ENCODE results near the gene PSMD3.

Gene PSMD3

GRCh38 chr17:39962642-39963220, 17.9 kb upstream of the PSMD3 start, which contains the start of gene GSDMA:
Gene GSDMA (plus strand): TSS chr17:39963004. CDS start chr17:39965688, 2,684 bp downstream.
- DNase-seq: no peak

GRCh38 chr17:39963829-39964228, 16.8 kb upstream of the PSMD3 start:
- DNase-seq: no peak

GRCh38 chr17:39965017-39965699, 15.4 kb upstream of the PSMD3 start:
- DNase-seq: no peak

- DNase-seq: no peak
These were observed 13.8 kb upstream of the PSMD3 start for GRCh38 chr17:39966771-39967170.

GRCh38 chr17:39968761-39969160, 11.8 kb upstream of the PSMD3 start:
- DNase-seq: no peak

GRCh38 chr17:39969375-39969774, 11.2 kb upstream of the PSMD3 start:
- DNase-seq: peak; percentile 62

DNA sequence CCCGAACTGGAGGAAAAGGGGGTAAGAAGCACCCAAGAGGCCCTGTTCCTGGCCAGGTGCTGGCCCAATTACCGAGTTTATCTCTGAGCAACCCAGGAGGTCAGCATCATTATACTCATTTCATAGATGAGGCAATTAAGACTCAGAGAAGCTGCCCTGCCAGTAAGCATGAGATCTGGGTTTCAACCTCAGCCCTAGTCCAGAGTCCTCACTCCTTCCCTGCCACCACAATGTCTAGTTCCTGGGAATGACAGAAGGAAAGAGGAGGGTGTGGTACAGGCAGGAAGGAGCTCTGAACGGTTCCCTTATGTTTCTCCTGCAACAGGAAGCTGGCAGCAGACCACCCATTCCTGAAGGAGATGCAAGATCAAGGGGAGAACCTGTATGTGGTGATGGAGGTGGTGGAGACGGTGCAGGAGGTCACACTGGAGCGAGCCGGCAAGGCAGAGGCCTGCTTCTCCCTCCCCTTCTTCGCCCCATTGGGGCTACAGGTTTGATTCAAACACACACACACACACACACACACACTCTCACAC, 10.4 kb upstream of the PSMD3 start:
- DNase-seq: no peak

- DNase-seq: no peak
These were observed 9.5 kb upstream of the PSMD3 start for GRCh38 chr17:39971076-39971603.

DNA sequence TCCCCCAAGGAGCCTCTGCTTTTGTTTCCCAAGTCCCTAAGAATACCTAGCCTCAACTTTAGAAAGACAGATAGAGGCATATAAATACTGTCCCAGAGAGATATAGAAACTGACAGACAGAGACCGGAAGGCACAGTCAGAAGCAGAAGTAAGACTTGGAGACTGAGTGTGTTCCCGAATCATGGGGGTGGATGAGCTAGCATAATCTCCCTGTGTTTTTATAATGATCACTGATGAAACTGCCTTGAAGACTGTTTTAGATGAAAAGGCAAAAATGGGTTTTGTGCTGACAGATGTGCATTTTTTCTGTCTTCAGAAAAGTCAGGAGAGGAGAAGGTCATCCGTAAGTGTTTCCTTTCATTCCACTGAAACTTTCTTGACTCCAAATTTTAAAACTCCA, 8.3 kb upstream of the PSMD3 start:
- DNase-seq: peak; percentile 86

DNA sequence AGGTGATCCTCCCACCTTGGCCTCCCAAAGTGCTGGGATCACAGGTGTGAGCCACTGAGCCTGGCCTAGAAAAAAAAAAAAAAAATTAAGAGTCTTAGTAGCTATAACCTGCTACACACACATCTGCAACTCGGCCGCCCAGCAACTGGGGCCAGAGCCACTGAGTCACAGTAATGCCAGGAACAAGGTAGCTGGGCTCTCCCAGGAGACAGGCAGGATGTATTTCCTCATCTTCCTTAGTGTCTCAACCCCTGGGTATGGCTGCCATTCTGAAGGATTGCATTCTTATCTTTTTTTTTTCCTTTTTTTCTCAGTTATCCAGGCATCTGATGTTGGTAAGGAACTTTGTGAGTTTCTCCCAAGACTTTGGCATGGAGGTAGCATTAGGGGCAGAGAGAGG, 7.1 kb upstream of the PSMD3 start:
- no peak for DNase-seq

GRCh38 chr17:39974433-39974832, 6.2 kb upstream of the PSMD3 start:
- no peak for DNase-seq

DNA sequence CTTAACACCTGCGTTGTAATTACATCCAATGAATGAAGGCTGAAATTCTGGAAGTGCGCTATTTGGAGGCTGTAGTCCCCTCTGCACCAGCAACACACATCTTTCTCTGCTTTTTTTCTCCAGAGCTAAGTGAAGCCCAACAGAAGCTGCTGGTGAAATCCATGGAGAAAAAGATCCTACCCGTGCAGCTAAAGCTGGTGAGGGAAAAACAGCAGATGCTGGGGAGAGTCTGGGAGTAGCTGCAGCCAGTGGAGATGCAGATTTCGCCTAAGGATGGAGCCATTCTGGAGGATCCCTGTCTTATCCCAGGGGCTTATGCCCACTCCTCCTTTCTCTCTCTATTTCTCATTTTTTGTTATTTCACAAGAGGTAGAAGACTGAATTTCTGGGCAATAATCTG, 4.8 kb upstream of the PSMD3 start:
- DNase-seq: no peak

DNA sequence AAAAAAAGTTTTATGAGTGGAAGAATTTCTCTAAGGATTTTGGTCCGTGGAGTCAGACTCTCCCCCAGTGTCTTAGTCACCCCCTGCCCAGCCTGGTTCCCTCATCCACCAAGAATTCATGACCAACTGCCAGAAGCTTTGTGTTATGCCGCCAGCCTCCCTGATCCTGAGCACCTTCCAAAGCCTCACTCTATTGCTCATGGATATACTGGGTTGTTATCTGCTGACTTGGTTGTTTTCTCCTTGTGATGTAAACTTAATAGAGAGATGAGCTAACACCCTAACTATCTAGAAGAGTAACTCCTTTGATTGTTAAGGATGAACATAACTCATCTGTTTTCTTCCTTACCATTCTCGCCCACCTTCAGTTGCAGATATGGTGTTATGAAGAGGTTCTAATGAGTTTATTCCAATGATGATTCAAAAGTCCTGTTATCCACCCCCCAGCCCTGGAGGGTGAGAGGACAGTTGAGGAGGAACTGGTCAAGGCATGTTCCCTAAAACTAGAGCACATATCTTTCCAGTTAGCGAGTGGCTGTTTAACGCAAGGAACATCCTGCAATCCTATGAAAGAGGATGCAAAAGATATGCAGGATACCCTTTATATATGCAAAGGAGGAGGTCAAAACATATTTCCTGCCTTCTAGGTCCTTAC, 1.5 kb upstream of the PSMD3 start:
- peak; percentile 24 for DNase-seq

- no peak for DNase-seq
These were observed 685 bp upstream of the PSMD3 start for GRCh38 chr17:39979893-39980350.

- no peak for DNase-seq
These were observed 667 bp downstream of the PSMD3 start for GRCh38 chr17:39981207-39981741.

- DNase-seq: no peak
These were observed 1.3 kb downstream of the PSMD3 start for GRCh38 chr17:39981766-39982375.

GRCh38 chr17:39988206-39988810, 7.7 kb downstream of the PSMD3 start:
- DNase-seq: no peak

DNA sequence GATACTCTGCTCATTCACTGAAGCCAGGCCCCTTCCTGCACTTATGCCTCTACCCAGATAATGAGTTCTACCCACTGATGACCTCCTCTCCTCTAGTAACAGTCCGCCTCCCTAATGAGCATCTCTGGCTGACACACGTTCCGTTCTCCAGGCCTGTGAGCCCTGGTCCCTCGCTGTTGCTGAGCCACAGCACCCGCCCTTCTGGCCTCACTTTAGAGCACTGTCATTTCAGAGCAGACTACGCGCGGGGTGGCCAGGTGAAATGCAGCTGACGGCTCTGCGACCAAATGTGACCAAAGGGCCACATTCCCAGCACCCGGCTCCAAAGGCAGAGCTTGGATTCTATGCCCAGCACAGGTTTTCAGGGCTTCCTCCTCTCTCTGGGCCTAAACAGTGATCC, 13.8 kb downstream of the PSMD3 start:
- DNase-seq: no peak

- DNase-seq: no peak
These were observed 14.8 kb downstream of the PSMD3 start for GRCh38 chr17:39995438-39995837.

- DNase-seq: no peak
These were observed 15.6 kb downstream of the PSMD3 start for GRCh38 chr17:39996162-39996561.

- DNase-seq: peak; percentile 48
These were observed 16.2 kb downstream of the PSMD3 start for GRCh38 chr17:39996800-39997199.

- no peak for DNase-seq
These were observed 16.9 kb downstream of the PSMD3 start for GRCh38 chr17:39997543-39997942.

GRCh38 chr17:39999067-39999466, 18.5 kb downstream of the PSMD3 start:
- DNase-seq: no peak

All from inflammatory macrophage treated with lipopolysaccharide for 4 hours (primary cell).